Activated naive CD8-positive, alpha-beta T cell treated with anti-CD3 and anti-CD28 coated beads for 36 hours (primary cell): Measurements from ENCODE around the gene CCDC12. TPM values are rescaled to one million over a fixed set of nuclear protein-coding genes. Genes with fewer than 3 reads are reported as not detected.
"Not testable (repeated sequence)": the region's sequence is repeated elsewhere in the genome, so short reads cannot be mapped to it uniquely, and the experiment has no call there.

Experiments used
- DNase-seq: peaks from one replicate; pipeline ENCODE4 v3.0.0; 2021
- H3K27ac Mint-ChIP-seq: one replicate; pipeline ENCODE4 v1.8.0; 2022; ENCODE audit warnings: mild to moderate bottlenecking, moderate library complexity, mixed read lengths
- H3K27me3 Mint-ChIP-seq: one replicate; pipeline ENCODE4 v1.8.0; 2022; ENCODE audit warnings: mild to moderate bottlenecking, mixed read lengths
- H3K36me3 Mint-ChIP-seq: one replicate; pipeline ENCODE4 v1.8.0; 2021; ENCODE audit warnings: mild to moderate bottlenecking, mixed read lengths
- H3K4me1 Mint-ChIP-seq: one replicate; pipeline ENCODE4 v1.8.0; 2021; ENCODE audit warnings: mixed read lengths
- H3K4me3 Mint-ChIP-seq: one replicate; pipeline ENCODE4 v1.8.0; 2022; ENCODE audit warnings: mild to moderate bottlenecking, moderate library complexity, mixed read lengths
- H3K9me3 Mint-ChIP-seq: one replicate; pipeline ENCODE4 v1.8.0; 2022; ENCODE audit warnings: mixed read lengths
- total RNA-seq, 2 experiments: library from RNA; stranded (reverse); gene quantifications; one replicate each; pipeline ENCODE4 v1.2.3, GENCODE V29; 2021

The CCDC12 gene
- total RNA-seq, 2 experiments from 2014 or later: 48.8 to 55.4 TPM

DNA sequence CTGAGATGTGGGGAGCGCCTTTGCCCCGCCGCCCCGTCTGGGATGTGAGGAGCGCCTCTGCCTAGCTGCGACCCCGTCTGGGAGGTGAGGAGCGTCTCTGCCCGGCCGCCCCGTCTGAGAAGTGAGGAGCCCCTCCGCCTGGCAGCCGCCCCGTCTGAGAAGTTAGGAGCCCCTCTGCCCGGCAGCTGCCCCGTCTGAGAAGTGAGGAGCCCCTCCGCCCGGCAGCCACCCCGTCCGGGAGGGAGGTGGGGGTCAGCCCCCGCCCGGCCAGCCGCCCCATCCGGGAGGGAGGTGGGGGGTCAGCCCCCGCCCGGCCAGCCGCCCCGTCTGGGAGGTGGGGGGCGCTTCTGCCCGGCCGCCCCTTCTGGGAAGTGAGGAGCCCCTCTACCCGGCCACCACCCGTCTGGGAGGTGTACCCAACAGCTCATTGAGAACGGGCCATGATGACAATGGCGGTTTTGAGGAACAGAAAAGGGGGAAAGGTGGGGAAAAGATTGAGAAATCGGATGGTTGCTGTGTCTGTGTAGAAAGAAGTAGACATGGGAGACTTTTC is 12.4 kb downstream of the CCDC12 start:
- Mint-ChIP-seq H3K36me3 (peaks cover 40% of the 10 kb centered on the region), H3K4me1 (peaks cover 76% of the 10 kb centered on the region)
- not testable (repeated sequence) for DNase-seq

DNA sequence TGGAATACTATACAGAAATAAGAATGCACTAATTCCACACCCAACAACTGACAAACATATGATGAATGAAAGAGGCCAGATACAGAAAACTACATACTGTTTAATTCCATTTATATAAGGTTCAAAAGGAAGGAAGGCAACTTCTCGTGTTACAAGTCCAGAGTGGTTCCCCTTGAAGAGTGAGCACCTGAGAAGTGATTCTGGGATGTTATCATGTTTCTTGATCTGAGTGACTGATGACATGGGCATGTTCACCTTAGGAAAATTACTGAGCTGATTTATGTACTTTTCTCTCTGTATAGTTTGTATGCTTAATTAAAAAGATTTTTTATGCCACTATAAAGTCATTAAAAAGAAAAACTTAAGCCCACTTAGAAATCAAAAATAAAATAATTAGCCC is 13.6 kb downstream of the CCDC12 start:
- Mint-ChIP-seq H3K27ac (no peak overlapping the region), H3K9me3 (peaks cover 2% of the 10 kb centered on the region), H3K27me3 (no peaks in the 10 kb centered on the region), H3K4me3 (no peak overlapping the region), H3K36me3 (peaks cover 44% of the 10 kb centered on the region), H3K4me1 (peaks cover 77% of the 10 kb centered on the region)
- DNase-seq: no peak

More for the DNA sequence above, 12.4 kb downstream of the CCDC12 start:
- not testable (repeated sequence) for H3K9me3 Mint-ChIP-seq, H3K4me3 Mint-ChIP-seq, H3K27me3 Mint-ChIP-seq, H3K27ac Mint-ChIP-seq

DNA sequence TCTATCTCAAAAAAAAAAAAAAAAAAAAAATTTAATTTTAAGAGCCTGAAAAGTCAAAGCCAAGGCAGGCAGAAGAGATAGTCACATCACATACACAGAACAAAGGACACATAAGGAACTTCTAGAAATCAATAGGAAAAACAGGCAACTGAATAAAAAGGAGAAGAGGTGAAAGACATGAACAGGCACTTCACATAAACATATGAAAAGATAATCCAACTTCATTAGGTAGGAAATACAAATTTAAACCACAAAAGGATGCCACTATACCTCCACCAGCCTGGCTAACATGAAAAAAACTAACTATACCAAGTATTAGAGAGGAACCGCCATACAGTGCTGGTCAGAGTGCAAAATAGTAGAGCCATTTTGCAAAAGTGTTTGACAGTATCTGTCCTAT is 14.1 kb downstream of the CCDC12 start:
- Mint-ChIP-seq H3K27ac (no peak overlapping the region), H3K36me3 (peaks cover 44% of the 10 kb centered on the region), H3K4me1 (peaks cover 73% of the 10 kb centered on the region), H3K27me3 (no peaks in the 10 kb centered on the region), H3K4me3 (no peak overlapping the region), H3K9me3 (peaks cover 2% of the 10 kb centered on the region)
- no peak for DNase-seq

DNA sequence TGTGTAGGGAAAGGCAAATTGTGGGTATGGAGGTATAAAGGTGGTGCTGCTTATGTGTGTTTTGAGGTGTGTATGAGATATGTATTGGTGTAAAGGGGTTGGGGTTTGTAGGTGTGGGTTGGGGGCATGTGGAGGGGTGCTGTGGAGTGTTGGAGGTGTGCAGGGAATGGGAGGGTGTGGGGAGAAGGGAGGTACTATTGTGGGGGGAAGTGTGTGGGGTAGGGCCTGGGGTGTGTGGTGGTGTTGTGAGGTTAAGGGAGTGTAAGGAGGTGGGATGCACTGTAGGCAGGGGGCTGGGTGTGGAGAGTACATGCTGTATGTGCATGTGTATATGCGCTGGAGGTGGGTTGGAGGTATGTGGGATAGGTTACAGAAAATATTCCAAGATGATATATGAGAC is 15.7 kb downstream of the CCDC12 start:
- peaks cover 76% of the 10 kb centered on the region for H3K4me1 Mint-ChIP-seq
- peaks cover 2% of the 10 kb centered on the region for H3K9me3 Mint-ChIP-seq
- no peak overlapping the region for H3K4me3 Mint-ChIP-seq
- DNase-seq: no peak
- H3K36me3 Mint-ChIP-seq: peaks cover 41% of the 10 kb centered on the region
- H3K27me3 Mint-ChIP-seq: no peaks in the 10 kb centered on the region
- peak overlapping the region; percentile 90 for H3K27ac Mint-ChIP-seq

- no peak for DNase-seq
- H3K4me3 Mint-ChIP-seq: peak overlapping the region; percentile 30
- H3K27me3 Mint-ChIP-seq: no peaks in the 10 kb centered on the region
- H3K4me1 Mint-ChIP-seq: peaks cover 76% of the 10 kb centered on the region
- H3K27ac Mint-ChIP-seq: peak overlapping the region; percentile 90
- H3K9me3 Mint-ChIP-seq: peaks cover 2% of the 10 kb centered on the region
- peaks cover 37% of the 10 kb centered on the region for H3K36me3 Mint-ChIP-seq
Observed at GRCh38 chr3:46960081-46960701, 16.4 kb downstream of the CCDC12 start.

DNA sequence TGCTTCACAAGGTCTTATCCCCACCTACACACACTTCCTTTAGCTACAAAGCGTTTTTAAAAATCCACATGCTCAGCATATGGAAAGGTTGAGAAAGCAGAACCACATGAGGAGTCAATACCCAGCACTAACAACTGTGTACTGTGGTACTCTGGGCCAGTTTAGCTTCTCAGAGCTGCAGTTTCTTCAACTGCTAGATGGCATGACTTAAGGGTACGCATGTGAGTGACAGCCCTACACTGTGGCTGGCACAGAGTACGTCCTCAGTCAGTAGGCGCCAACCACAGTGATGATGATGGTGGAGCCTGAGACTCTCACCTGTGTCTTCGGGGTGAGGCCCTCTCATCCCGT is 17.4 kb downstream of the CCDC12 start:
- Mint-ChIP-seq H3K27ac (peak overlapping the region; percentile 90), H3K4me1 (peaks cover 83% of the 10 kb centered on the region), H3K27me3 (no peaks in the 10 kb centered on the region), H3K4me3 (peak overlapping the region; percentile 54), H3K36me3 (peaks cover 40% of the 10 kb centered on the region), H3K9me3 (peaks cover 2% of the 10 kb centered on the region)
- DNase-seq: peak; percentile 54

DNA sequence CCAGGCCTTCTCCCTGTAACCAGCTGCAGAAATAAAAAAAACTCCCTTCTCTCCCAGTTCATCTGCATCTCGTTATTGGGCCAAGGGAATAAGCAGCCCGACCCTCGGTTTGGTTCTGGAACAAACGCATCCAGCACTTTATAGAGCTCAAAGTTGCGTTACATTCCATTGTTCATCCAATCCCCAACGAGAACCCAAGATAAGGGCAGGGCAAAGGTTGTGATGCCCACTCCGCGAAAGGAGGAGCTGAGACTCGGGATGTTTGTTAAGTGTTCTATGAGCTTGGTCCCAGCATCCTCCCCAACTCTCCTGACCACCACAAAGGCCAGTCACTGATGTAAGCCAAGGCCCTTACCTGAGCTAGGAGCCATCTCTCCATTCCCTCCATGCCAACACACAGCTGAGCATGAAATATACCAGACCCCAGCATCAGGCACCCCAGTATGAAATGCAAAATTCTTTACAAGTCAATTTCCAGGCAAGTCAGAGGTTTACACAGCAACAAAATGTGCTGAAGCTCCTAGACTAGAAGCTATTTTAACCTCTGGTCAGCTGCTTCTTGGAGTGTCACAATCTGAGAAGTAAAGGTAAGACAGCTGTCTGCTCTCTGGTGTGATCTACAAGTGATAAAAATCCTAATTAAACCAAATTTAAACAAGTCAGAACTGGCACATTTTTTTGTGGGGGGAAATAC is 17.9 kb downstream of the CCDC12 start:
- no peak for DNase-seq
- peaks cover 2% of the 10 kb centered on the region for H3K9me3 Mint-ChIP-seq
- peaks cover 88% of the 10 kb centered on the region for H3K4me1 Mint-ChIP-seq
- H3K27ac Mint-ChIP-seq: peak overlapping the region; percentile 90
- H3K36me3 Mint-ChIP-seq: peaks cover 44% of the 10 kb centered on the region
- peak overlapping the region; percentile 54 for H3K4me3 Mint-ChIP-seq
- H3K27me3 Mint-ChIP-seq: no peaks in the 10 kb centered on the region

GRCh38 chr3:46957092-46957820 is 19.3 kb downstream of the CCDC12 start:
- no peaks in the 10 kb centered on the region for H3K9me3 Mint-ChIP-seq
- H3K4me1 Mint-ChIP-seq: peaks cover 93% of the 10 kb centered on the region
- DNase-seq: no peak
- H3K4me3 Mint-ChIP-seq: no peak overlapping the region
- H3K36me3 Mint-ChIP-seq: peaks cover 40% of the 10 kb centered on the region
- H3K27me3 Mint-ChIP-seq: no peaks in the 10 kb centered on the region
- peak overlapping the region; percentile 92 for H3K27ac Mint-ChIP-seq

GRCh38 chr3:46955801-46956259 is 20.7 kb downstream of the CCDC12 start:
- peaks cover 39% of the 10 kb centered on the region for H3K36me3 Mint-ChIP-seq
- DNase-seq: no peak
- H3K27ac Mint-ChIP-seq: peak overlapping the region; percentile 92
- H3K4me3 Mint-ChIP-seq: no peak overlapping the region
- no peaks in the 10 kb centered on the region for H3K9me3 Mint-ChIP-seq
- H3K4me1 Mint-ChIP-seq: peaks cover 88% of the 10 kb centered on the region
- H3K27me3 Mint-ChIP-seq: no peaks in the 10 kb centered on the region

DNA sequence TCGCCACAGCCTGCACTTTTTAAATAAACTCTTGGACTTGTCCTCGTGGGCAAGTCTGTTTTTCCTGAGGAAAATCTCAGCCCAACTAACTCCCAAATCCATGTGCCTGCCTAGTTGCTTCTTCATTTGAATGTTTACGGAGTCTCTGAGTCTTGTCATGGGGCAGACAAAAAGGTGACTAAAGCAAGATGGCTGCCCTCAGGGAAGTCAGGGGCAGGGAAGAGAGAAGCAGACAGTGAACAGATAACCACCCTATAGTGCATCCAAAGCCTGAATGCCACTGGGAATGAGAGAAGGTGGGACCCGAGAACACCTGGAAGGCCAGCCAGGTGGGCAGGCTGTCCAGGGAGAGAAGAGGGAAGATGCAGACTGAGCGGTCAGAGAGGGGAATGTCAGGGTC is 21.4 kb downstream of the CCDC12 start:
- Mint-ChIP-seq H3K27me3 (no peaks in the 10 kb centered on the region), H3K27ac (peak overlapping the region; percentile 92), H3K9me3 (no peaks in the 10 kb centered on the region), H3K4me3 (peak overlapping the region; percentile 33), H3K4me1 (peaks cover 84% of the 10 kb centered on the region), H3K36me3 (peaks cover 37% of the 10 kb centered on the region)
- no peak for DNase-seq

- H3K27me3 Mint-ChIP-seq: no peaks in the 10 kb centered on the region
- peak overlapping the region; percentile 19 for H3K4me3 Mint-ChIP-seq
Observed at GRCh38 chr3:46954178-46954577, 22.4 kb downstream of the CCDC12 start.

GRCh38 chr3:46953234-46954010 is 23.1 kb downstream of the CCDC12 start:
- DNase-seq: no peak
- Mint-ChIP-seq H3K4me3 (peak overlapping the region; percentile 19), H3K27ac (peak overlapping the region; percentile 92), H3K36me3 (peaks cover 33% of the 10 kb centered on the region), H3K9me3 (no peaks in the 10 kb centered on the region), H3K4me1 (peaks cover 80% of the 10 kb centered on the region), H3K27me3 (no peaks in the 10 kb centered on the region)

More at GRCh38 chr3:46954178-46954577, 22.4 kb downstream of the CCDC12 start:
- Mint-ChIP-seq H3K36me3 (peaks cover 38% of the 10 kb centered on the region), H3K4me1 (peaks cover 80% of the 10 kb centered on the region), H3K27ac (peak overlapping the region; percentile 92), H3K9me3 (no peaks in the 10 kb centered on the region)
- DNase-seq: no peak

- no peaks in the 10 kb centered on the region for H3K27me3 Mint-ChIP-seq
- DNase-seq: no peak
- H3K4me3 Mint-ChIP-seq: no peak overlapping the region
- H3K4me1 Mint-ChIP-seq: peaks cover 80% of the 10 kb centered on the region
- H3K36me3 Mint-ChIP-seq: peaks cover 37% of the 10 kb centered on the region
- peak overlapping the region; percentile 92 for H3K27ac Mint-ChIP-seq
- no peaks in the 10 kb centered on the region for H3K9me3 Mint-ChIP-seq
Observed at GRCh38 chr3:46952813-46953212, 23.7 kb downstream of the CCDC12 start.

- no peaks in the 10 kb centered on the region for H3K9me3 Mint-ChIP-seq
- H3K4me1 Mint-ChIP-seq: peaks cover 84% of the 10 kb centered on the region
- no peak overlapping the region for H3K27ac Mint-ChIP-seq
- H3K27me3 Mint-ChIP-seq: no peaks in the 10 kb centered on the region
- no peak overlapping the region for H3K4me3 Mint-ChIP-seq
- H3K36me3 Mint-ChIP-seq: peaks cover 52% of the 10 kb centered on the region
- no peak for DNase-seq
Observed at GRCh38 chr3:46950650-46951241, 25.8 kb downstream of the CCDC12 start.
